ENCODE results near the gene MLLT6. TPM values are rescaled to one million over a fixed set of nuclear protein-coding genes. Genes with fewer than 3 reads are reported as not detected.

The MLLT6 gene
- total RNA-seq, 1 donor from 2014 or later = 155 TPM

DNA sequence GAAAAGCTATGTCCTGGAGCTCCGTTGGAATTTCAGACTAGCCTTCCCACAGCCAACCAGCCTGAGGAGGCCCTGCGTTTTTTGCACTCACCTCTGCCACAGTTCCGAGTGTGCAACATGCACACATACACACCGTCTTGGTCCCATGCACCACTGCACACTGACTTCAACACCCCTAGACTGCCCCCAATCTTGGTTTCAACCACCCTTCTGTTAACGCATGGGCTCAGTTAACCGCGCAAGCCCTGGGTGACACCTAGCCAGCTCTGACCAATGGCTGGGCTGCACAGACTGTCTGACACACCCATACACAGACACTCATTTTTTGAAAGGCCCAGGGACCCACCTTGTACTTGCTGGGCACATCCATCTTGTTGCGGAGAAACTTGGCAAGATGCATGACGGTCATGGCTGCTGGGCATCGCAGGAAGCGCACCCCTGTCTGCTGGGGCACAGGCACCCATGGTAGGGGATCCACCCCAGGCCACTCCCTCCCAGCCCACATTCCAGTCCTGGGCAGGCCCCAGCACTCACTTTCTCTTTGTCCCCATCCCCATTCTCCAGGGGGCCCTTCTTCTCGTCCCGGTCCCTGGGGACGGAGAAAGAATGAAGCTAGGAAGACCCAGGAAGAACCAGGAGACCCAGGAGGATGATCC is 33.1 kb downstream of the MLLT6 start:
- Mint-ChIP-seq H3K27me3 (no peaks in the 10 kb centered on the region), H3K4me1 (ENCODE audit: low read depth) (peaks cover 9% of the 10 kb centered on the region), H3K36me3 (ENCODE audit: insufficient read depth) (peaks cover 9% of the 10 kb centered on the region), H3K27ac (no peak overlapping the region), H3K4me3 (ENCODE audit: low read depth) (no peak overlapping the region), H3K9me3 (ENCODE audit: low read depth) (no peaks in the 10 kb centered on the region)
- no peak for TF ChIP-seq CTCF (IDR thresholded peaks at IDR 0.05; ENCODE audit: unreplicated experiment)
- no peak for DNase-seq (ENCODE audit: low spot score, unreplicated experiment)

- no peak for TF ChIP-seq CTCF (IDR thresholded peaks at IDR 0.05; ENCODE audit: unreplicated experiment)
- no peaks in the 10 kb centered on the region for H3K9me3 Mint-ChIP-seq (ENCODE audit: low read depth)
- H3K4me1 Mint-ChIP-seq (ENCODE audit: low read depth) = peaks cover 14% of the 10 kb centered on the region
- H3K4me3 Mint-ChIP-seq (ENCODE audit: low read depth) = no peak overlapping the region
- no peaks in the 10 kb centered on the region for H3K27me3 Mint-ChIP-seq
- H3K27ac Mint-ChIP-seq = no peak overlapping the region
- DNase-seq (ENCODE audit: low spot score, unreplicated experiment) = no peak
- peaks cover 9% of the 10 kb centered on the region for H3K36me3 Mint-ChIP-seq (ENCODE audit: insufficient read depth)
These were observed 33.6 kb downstream of the MLLT6 start for GRCh38 chr17:38738686-38739085.

GRCh38 chr17:38739305-38739704 is 34.2 kb downstream of the MLLT6 start:
- no peak for DNase-seq (ENCODE audit: low spot score, unreplicated experiment)
- H3K9me3 Mint-ChIP-seq (ENCODE audit: low read depth) = no peaks in the 10 kb centered on the region
- H3K27me3 Mint-ChIP-seq = no peaks in the 10 kb centered on the region
- peaks cover 9% of the 10 kb centered on the region for H3K36me3 Mint-ChIP-seq (ENCODE audit: insufficient read depth)
- H3K4me1 Mint-ChIP-seq (ENCODE audit: low read depth) = peaks cover 21% of the 10 kb centered on the region
- no peak overlapping the region for H3K27ac Mint-ChIP-seq
- H3K4me3 Mint-ChIP-seq (ENCODE audit: low read depth) = no peak overlapping the region
- no peak for TF ChIP-seq CTCF (IDR thresholded peaks at IDR 0.05; ENCODE audit: unreplicated experiment)

DNA sequence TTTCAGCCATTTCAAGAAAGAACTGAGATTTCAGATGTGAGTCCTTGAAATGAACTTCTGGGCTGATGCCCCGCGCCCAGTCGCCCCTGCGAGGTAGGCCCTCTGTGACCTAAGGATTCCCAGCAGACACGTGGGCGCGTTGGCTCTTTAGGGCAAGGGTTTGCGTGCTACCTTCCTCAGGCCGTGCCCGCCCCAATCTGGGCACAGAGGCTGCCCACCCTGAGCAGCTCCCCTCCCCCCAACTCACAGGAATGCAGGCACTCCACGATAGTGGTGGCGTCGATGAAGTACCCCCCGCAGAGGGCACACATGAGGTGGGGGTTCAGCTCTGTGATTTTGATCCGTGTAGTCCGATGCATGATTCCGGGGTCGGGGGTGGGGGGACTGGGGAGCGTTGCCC is 35.0 kb downstream of the MLLT6 start:
- Mint-ChIP-seq H3K9me3 (ENCODE audit: low read depth) (no peaks in the 10 kb centered on the region), H3K27me3 (no peaks in the 10 kb centered on the region), H3K36me3 (ENCODE audit: insufficient read depth) (peaks cover 8% of the 10 kb centered on the region), H3K4me1 (ENCODE audit: low read depth) (peaks cover 26% of the 10 kb centered on the region), H3K4me3 (ENCODE audit: low read depth) (no peak overlapping the region), H3K27ac (no peak overlapping the region)
- DNase-seq (ENCODE audit: low spot score, unreplicated experiment) = no peak
- TF ChIP-seq CTCF (IDR thresholded peaks at IDR 0.05; ENCODE audit: unreplicated experiment) = no peak

DNA sequence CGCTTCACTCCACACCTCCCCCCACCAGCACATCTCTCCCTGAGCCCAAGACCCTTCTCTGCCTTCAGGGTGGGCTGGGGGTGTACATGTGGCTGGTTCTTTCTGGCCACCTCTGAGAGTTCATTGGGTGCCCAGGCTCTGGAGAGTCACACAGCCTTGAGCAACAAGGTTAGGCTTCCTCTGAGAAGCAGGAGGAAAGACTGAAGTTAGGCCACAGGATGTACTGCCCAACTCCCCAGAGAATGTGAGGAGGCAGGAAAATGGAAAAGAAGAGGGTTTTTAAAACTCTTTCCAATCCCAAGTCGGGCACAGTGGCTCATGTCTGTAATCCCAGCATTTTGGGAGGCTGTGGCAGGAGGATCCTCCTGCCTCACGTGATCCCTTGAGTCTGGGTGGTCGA is 35.7 kb downstream of the MLLT6 start:
- TF ChIP-seq CTCF (IDR thresholded peaks at IDR 0.05; ENCODE audit: unreplicated experiment) = no peak
- H3K36me3 Mint-ChIP-seq (ENCODE audit: insufficient read depth) = peaks cover 5% of the 10 kb centered on the region
- H3K4me3 Mint-ChIP-seq (ENCODE audit: low read depth) = no peak overlapping the region
- no peaks in the 10 kb centered on the region for H3K9me3 Mint-ChIP-seq (ENCODE audit: low read depth)
- no peaks in the 10 kb centered on the region for H3K27me3 Mint-ChIP-seq
- H3K27ac Mint-ChIP-seq = no peak overlapping the region
- DNase-seq (ENCODE audit: low spot score, unreplicated experiment) = no peak
- H3K4me1 Mint-ChIP-seq (ENCODE audit: low read depth) = peaks cover 31% of the 10 kb centered on the region

Measured in progenitor cell of endocrine pancreas (in vitro differentiated cells).